ENCODE measurements around the gene COL15A1.

DNA sequence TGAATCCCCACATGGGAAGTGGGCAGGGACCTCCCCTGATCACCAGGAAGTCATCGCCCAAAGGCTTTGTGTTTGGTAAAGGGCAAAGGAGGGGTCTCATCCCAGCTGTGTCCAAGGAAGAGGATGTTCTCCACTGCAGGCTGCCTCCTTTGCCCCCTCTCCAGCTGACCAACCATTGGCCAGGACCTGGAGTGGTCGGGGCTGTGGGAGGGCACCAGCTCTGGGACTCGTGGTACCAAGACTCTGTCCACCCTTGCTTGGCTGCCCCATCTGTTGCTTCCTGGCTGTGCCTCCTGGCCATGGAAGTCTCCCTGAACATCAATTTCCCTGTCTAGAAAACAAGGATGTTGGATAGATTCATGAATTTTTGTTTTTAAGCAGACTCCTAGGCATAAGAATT, 34.1 kb downstream of the COL15A1 start:
- TF ChIP-seq, protein P1, sequence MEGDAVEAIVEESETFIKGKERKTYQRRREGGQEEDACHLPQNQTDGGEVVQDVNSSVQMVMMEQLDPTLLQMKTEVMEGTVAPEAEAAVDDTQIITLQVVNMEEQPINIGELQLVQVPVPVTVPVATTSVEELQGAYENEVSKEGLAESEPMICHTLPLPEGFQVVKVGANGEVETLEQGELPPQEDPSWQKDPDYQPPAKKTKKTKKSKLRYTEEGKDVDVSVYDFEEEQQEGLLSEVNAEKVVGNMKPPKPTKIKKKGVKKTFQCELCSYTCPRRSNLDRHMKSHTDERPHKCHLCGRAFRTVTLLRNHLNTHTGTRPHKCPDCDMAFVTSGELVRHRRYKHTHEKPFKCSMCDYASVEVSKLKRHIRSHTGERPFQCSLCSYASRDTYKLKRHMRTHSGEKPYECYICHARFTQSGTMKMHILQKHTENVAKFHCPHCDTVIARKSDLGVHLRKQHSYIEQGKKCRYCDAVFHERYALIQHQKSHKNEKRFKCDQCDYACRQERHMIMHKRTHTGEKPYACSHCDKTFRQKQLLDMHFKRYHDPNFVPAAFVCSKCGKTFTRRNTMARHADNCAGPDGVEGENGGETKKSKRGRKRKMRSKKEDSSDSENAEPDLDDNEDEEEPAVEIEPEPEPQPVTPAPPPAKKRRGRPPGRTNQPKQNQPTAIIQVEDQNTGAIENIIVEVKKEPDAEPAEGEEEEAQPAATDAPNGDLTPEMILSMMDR (IDR thresholded peaks at IDR 0.05), result no peak
- no peak for TF ChIP-seq ZFX (IDR thresholded peaks at IDR 0.05; ENCODE audit: borderline replicate concordance)
